HEK293T (cell line): ENCODE results near the gene BCL2A1.

ENCODE experiments used
- CTCF ChIA-PET: fragments of 350-600 bp; formaldehyde crosslinking; extraction: SDS; loops from one replicate; lab custom pipeline; 2021; ENCODE audit warnings: antibody characterized with exemption, inconsistent platforms; lab: Yijun Ruan, JAX
- POLR2A ChIA-PET: fragments of 350-600 bp; formaldehyde crosslinking; extraction: SDS; loops from one replicate; lab custom pipeline; 2020; ENCODE audit warnings: antibody characterized with exemption, inconsistent platforms; lab: Yijun Ruan, JAX
- DNase-seq: peaks from one replicate; pipeline ENCODE4 v3.0.0; 2012; ENCODE audit warnings: mixed read lengths; ENCODE audit errors: extremely low spot score
- ARNT ChIP-seq: fragments of 450-650 bp; IDR thresholded peaks from 2 replicates; pipeline ENCODE4 v1.6.1; 2017; ENCODE audit warnings: mild to moderate bottlenecking
- BHLHE40 ChIP-seq: fragments of 450-650 bp; IDR thresholded peaks from 2 replicates; pipeline ENCODE4 v1.6.1; 2016; ENCODE audit warnings: mild to moderate bottlenecking, moderate library complexity, borderline replicate concordance
- CTBP1 ChIP-seq: fragments of 450-650 bp; IDR thresholded peaks from 2 replicates; pipeline ENCODE4 v1.6.1; 2016; ENCODE audit warnings: borderline replicate concordance
- ELF4 ChIP-seq: fragments of 450-650 bp; IDR thresholded peaks from 2 replicates; pipeline ENCODE4 v1.6.1; 2017; ENCODE audit warnings: antibody characterized with exemption
- FOXA1 ChIP-seq: fragments of 450-650 bp; IDR thresholded peaks from 2 replicates; pipeline ENCODE4 v1.6.1; 2016; ENCODE audit warnings: mild to moderate bottlenecking
- FOXK2 ChIP-seq: fragments of 450-650 bp; IDR thresholded peaks from 2 replicates; pipeline ENCODE4 v1.6.1; 2016; ENCODE audit warnings: mild to moderate bottlenecking
- FOXM1 ChIP-seq: fragments of 450-650 bp; IDR thresholded peaks from 2 replicates; pipeline ENCODE4 v1.6.1; 2017; ENCODE audit warnings: mild to moderate bottlenecking, borderline replicate concordance
- HDGF ChIP-seq: fragments of 450-650 bp; IDR thresholded peaks from 2 replicates; pipeline ENCODE4 v1.6.1; 2017; ENCODE audit warnings: antibody characterized with exemption, borderline replicate concordance
- L3MBTL2 ChIP-seq: fragments of 450-650 bp; conservative IDR thresholded peaks from 2 replicates; pipeline ENCODE4 v1.6.1; 2016; ENCODE audit warnings: mild to moderate bottlenecking
- LEF1 ChIP-seq: fragments of 450-650 bp; IDR thresholded peaks from 2 replicates; pipeline ENCODE4 v1.6.1; 2017; ENCODE audit warnings: mild to moderate bottlenecking, borderline replicate concordance
- NFRKB ChIP-seq: fragments of 450-650 bp; IDR thresholded peaks from 2 replicates; pipeline ENCODE4 v1.6.1; 2016; ENCODE audit warnings: mild to moderate bottlenecking, moderate library complexity
- PKNOX1 ChIP-seq: fragments of 450-650 bp; IDR thresholded peaks from 2 replicates; pipeline ENCODE4 v1.6.1; 2016
- SP1 ChIP-seq: fragments of 450-650 bp; IDR thresholded peaks from 2 replicates; pipeline ENCODE4 v1.6.1; 2017
- SUZ12 ChIP-seq: fragments of 450-650 bp; IDR thresholded peaks from 2 replicates; pipeline ENCODE4 v1.6.1; 2016; ENCODE audit warnings: mild to moderate bottlenecking
- TARDBP ChIP-seq: fragments of 450-650 bp; IDR thresholded peaks from 2 replicates; pipeline ENCODE4 v1.6.1; 2016
- ZNF384 ChIP-seq: fragments of 450-650 bp; IDR thresholded peaks from 2 replicates; pipeline ENCODE4 v1.6.1; 2016

BCL2A1 gene

GRCh38 chr15:80003171-80003570 is 32.2 kb upstream of the BCL2A1 start:
- ChIA-PET POLR2A (no interaction called here), CTCF (interaction anchor here (0.7 kb wide), 1 partner anchor 10 kb away, joined by 6 read pairs; no protein-coding TSS in a partner anchor)
- TF ChIP-seq HDGF (no peak), FOXA1 (no peak), ZNF384 (no peak), NFRKB (no peak), LEF1 (no peak), BHLHE40 (no peak), ELF4 (no peak), CTBP1 (no peak), TARDBP (no peak), SUZ12 (no peak), PKNOX1 (no peak), SP1 (no peak), L3MBTL2 (no peak), FOXK2 (no peak), ARNT (no peak), FOXM1 (no peak)
- DNase-seq = no peak

- TF ChIP-seq LEF1 (no peak), TARDBP (no peak), HDGF (no peak), SP1 (no peak), SUZ12 (no peak)
- POLR2A ChIA-PET = no interaction called here
- CTCF ChIA-PET = interaction anchor here (0.6 to 0.7 kb wide), 2 partner anchors 9 to 1243 kb away, joined by 3 to 6 read pairs; no protein-coding TSS in a partner anchor
Measured at GRCh38 chr15:80002267-80002666, 31.3 kb upstream of the BCL2A1 start.

DNA sequence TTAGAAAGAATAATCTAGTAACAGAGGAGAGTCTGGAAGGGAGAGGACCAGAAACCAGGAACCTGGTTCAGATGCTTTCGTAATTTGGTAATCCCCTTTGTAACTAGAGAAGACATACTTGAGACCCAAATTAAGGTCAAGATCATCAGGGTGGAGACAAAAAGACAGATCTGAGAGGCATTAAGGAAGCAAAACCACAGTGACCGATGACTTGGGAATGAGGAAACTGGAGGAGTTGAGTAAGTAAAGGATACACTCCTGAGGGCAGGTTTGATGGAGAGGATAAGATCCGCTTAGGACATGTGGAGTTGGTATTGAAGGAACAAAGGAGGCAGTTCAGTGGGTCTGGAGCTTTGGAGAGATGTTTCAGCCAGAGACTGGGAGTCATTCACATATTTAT is 23.6 kb upstream of the BCL2A1 start:
- CTCF ChIA-PET = no interaction called here
- TF ChIP-seq FOXK2 = no peak
- no peak for TF ChIP-seq L3MBTL2
- TF ChIP-seq FOXM1 = no peak
- no peak for TF ChIP-seq TARDBP
- no peak for TF ChIP-seq PKNOX1
- TF ChIP-seq CTBP1 = no peak
- TF ChIP-seq FOXA1 = no peak
- no peak for TF ChIP-seq LEF1
- no peak for TF ChIP-seq ELF4
- TF ChIP-seq ZNF384 = no peak
- no peak for TF ChIP-seq NFRKB
- POLR2A ChIA-PET = no interaction called here
- no peak for DNase-seq

More at GRCh38 chr15:80002267-80002666, 31.3 kb upstream of the BCL2A1 start:
- DNase-seq = no peak

- DNase-seq = no peak
- ChIA-PET POLR2A (interaction anchor here (0.9 kb wide), 1 partner anchor 68 kb away, joined by 3 read pairs; no protein-coding TSS in a partner anchor), CTCF (interaction anchor here (0.6 to 0.9 kb wide), 3 partner anchors 80 to 396 kb away, joined by 3 to 4 read pairs (median 4); no protein-coding TSS in a partner anchor)
- TF ChIP-seq FOXK2 (no peak), HDGF (no peak), CTBP1 (no peak), NFRKB (no peak), ARNT (no peak), TARDBP (no peak), SP1 (no peak), SUZ12 (no peak), L3MBTL2 (no peak), FOXM1 (no peak), LEF1 (no peak), ZNF384 (no peak), ELF4 (no peak), PKNOX1 (no peak)
Measured at GRCh38 chr15:79991826-79992225, 20.8 kb upstream of the BCL2A1 start.

- TF ChIP-seq FOXK2 = no peak
- no peak for TF ChIP-seq FOXA1
- no peak for TF ChIP-seq PKNOX1
- no peak for TF ChIP-seq CTBP1
- no peak for TF ChIP-seq BHLHE40
- no peak for TF ChIP-seq TARDBP
- DNase-seq = no peak
- POLR2A ChIA-PET = no interaction called here
- CTCF ChIA-PET = interaction anchor here (0.8 kb wide), 1 partner anchor 395 kb away, joined by 4 read pairs; no protein-coding TSS in a partner anchor
Measured at GRCh38 chr15:79990997-79991334, 20.0 kb upstream of the BCL2A1 start.

GRCh38 chr15:79990280-79990996 is 19.4 kb upstream of the BCL2A1 start:
- TF ChIP-seq ARNT (no peak), ZNF384 (no peak), FOXM1 (no peak), NFRKB (no peak), LEF1 (no peak), SP1 (no peak), SUZ12 (no peak), CTBP1 (no peak), BHLHE40 (no peak)
- DNase-seq = no peak
- ChIA-PET POLR2A (no interaction called here), CTCF (interaction anchor here (1.4 kb wide), 1 partner anchor 137 kb away, joined by 3 read pairs; no protein-coding TSS in a partner anchor)
